BLaER1 (cell line): Measurements from ENCODE around the gene FOSL1.

ENCODE experiments used
- H3K27ac ChIP-seq: shearing (Covaris generic); formaldehyde crosslinking; 2 replicates; pipeline ENCODE4 v1.8.1; 2022
- H3K27me3 ChIP-seq: shearing (Covaris generic); formaldehyde crosslinking; 2 replicates; pipeline ENCODE4 v1.8.1; 2022
- H3K36me3 ChIP-seq: shearing (Covaris generic); formaldehyde crosslinking; 2 replicates; pipeline ENCODE4 v1.8.1; 2022
- H3K4me1 ChIP-seq: shearing (Covaris generic); formaldehyde crosslinking; 2 replicates; pipeline ENCODE4 v1.8.1; 2022
- H3K4me2 ChIP-seq: shearing (Covaris generic); formaldehyde crosslinking; 2 replicates; pipeline ENCODE4 v1.8.1; 2022
- H3K4me3 ChIP-seq: shearing (Covaris generic); formaldehyde crosslinking; 2 replicates; pipeline ENCODE4 v1.8.1; 2022
- H3K9ac ChIP-seq: shearing (Covaris generic); formaldehyde crosslinking; 2 replicates; pipeline ENCODE4 v1.8.1; 2022
- H3K9me3 ChIP-seq: shearing (Covaris generic); formaldehyde crosslinking; 2 replicates; pipeline ENCODE4 v1.8.1; 2022
- H4K20me1 ChIP-seq: shearing (Covaris generic); formaldehyde crosslinking; 2 replicates; pipeline ENCODE4 v1.8.1; 2022
- Cebpa-rat ChIP-seq: shearing (Covaris generic); IDR thresholded peaks from 2 replicates; pipeline ENCODE4 v1.8.1; 2022

The FOSL1 gene

GRCh38 chr11:65921033-65921555 lies 20.9 kb upstream of the FOSL1 start:
- Histone ChIP-seq H3K9me3 (no peaks in the 10 kb centered on the region), H4K20me1 (peaks cover 25% of the 10 kb centered on the region; the same call in 1 of the 2 replicates), H3K4me1 (peaks cover 36% of the 10 kb centered on the region), H3K9ac (peak overlapping the region; percentile 45; the same call in 1 of the 2 replicates), H3K36me3 (peaks cover 38% of the 10 kb centered on the region), H3K4me3 (peak overlapping the region; percentile 84; the same call in 1 of the 2 replicates), H3K27ac (peak overlapping the region; percentile 9; the same call in 1 of the 2 replicates), H3K27me3 (no peaks in the 10 kb centered on the region), H3K4me2 (peak overlapping the region; percentile 94)
- no peak for TF ChIP-seq Cebpa-rat

DNA sequence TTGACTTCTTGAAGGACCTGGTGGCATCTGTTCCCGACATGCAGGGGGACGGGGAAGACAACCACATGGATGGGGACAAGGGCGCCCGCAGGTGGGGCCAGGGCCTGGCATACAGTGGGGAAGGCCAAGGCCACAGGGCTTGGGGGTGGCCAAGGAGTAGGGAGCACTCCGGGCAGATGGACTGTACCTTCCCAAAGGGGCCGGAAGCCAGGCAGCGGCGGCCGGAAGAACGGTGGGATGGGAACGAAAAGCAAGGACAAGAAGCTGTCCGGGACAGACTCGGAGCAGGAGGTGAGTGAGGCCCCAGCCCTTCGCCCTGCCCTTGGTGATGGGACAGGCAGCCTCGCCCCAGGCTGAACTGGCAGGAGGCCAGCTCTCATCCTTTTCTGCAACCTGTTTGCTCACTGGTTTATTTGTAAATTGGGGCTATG lies 20.2 kb upstream of the FOSL1 start:
- Histone ChIP-seq H3K27ac (peak overlapping the region; percentile 65), H3K27me3 (no peaks in the 10 kb centered on the region), H3K36me3 (peaks cover 38% of the 10 kb centered on the region), H3K4me1 (peaks cover 43% of the 10 kb centered on the region), H4K20me1 (peaks cover 32% of the 10 kb centered on the region; the same call in 1 of the 2 replicates), H3K9ac (peak overlapping the region; percentile 86), H3K9me3 (no peaks in the 10 kb centered on the region), H3K4me3 (peak overlapping the region; percentile 84), H3K4me2 (peak overlapping the region; percentile 94)
- no peak for TF ChIP-seq Cebpa-rat

DNA sequence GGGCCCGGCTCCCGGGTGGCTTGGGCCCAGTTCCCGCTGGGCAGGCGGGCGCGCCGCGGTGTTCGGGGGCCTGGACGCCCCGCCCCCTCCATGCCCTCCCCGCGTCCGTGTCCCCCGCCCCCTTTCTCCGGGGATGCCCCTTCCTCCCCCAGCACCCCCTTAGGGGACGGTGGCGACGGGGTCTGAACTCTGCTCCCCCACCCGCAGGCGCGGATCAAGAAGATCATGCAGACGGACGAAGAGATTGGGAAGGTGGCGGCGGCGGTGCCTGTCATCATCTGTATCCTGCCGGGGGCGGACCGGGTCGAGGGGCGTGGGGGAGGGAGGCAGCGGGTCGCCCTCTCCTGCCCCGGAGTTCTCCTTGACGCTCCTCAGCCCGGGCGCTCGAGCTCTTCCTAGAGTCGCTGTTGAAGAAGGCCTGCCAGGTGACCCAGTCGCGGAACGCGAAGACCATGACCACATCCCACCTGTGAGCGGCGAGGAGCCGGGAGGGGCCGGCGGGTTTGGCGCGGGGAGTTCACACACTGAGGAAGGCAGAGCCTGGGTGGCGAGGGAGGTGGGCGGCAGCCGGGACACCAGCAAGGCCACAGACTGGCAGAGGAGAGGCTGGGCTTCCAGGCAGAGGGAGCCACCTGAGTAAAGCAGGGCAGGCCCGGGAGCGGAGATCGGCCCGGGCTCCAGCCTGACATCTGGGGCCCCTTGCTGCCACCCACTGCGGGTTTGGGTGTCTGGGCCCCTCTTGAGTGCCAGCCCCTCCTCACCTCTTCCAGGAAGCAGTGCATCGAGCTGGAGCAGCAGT lies 19.6 kb upstream of the FOSL1 start:
- peaks cover 49% of the 10 kb centered on the region for H3K4me1 ChIP-seq
- H3K9me3 ChIP-seq: no peaks in the 10 kb centered on the region
- peaks cover 36% of the 10 kb centered on the region for H3K36me3 ChIP-seq
- H3K4me2 ChIP-seq: peak overlapping the region; percentile 94
- no peaks in the 10 kb centered on the region for H3K27me3 ChIP-seq
- peak overlapping the region; percentile 86 for H3K9ac ChIP-seq
- H4K20me1 ChIP-seq: peaks cover 37% of the 10 kb centered on the region; the same call in 1 of the 2 replicates
- peak overlapping the region; percentile 65 for H3K27ac ChIP-seq
- TF ChIP-seq Cebpa-rat: no peak
- peak overlapping the region; percentile 84 for H3K4me3 ChIP-seq

DNA sequence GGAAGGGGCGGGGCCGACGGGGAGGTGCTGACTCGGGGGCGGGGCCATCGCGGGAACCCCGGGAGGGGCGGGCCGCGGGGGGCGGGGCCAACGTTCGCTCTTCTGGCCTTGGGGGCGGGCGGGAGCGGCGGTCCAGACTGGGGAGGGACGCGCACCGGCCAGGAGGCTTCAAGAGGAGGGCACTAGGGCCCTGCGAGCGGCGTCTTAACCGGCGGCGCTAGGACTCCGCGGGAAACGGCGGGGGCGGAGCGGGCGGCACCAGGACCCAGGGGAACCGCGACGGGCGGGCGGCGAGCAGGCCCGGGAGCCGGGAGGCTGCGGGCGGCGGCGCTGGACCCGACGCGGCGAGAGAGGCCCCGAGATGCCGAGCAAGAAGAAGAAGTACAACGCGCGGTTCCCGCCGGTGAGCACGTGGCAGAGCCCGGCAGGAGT lies 19.0 kb upstream of the FOSL1 start, which contains the start of gene DRAP1:
TSS of gene DRAP1 (plus strand) at position 286 of the 432 bp plus-strand sequence. CDS start at position 362, 76 bp downstream.
- H3K36me3 ChIP-seq: peaks cover 30% of the 10 kb centered on the region
- H3K4me2 ChIP-seq: peak within 1 kb of the TSS; percentile 96
- H3K9ac ChIP-seq: peak within 1 kb of the TSS; percentile 98
- H3K9me3 ChIP-seq: no peaks in the 10 kb centered on the region
- H3K27ac ChIP-seq: peak within 1 kb of the TSS; percentile 95
- H3K4me3 ChIP-seq: peak within 1 kb of the TSS; percentile 96
- no peak for TF ChIP-seq Cebpa-rat
- H3K27me3 ChIP-seq: no peaks in the 10 kb centered on the region
- H3K4me1 ChIP-seq: peaks cover 54% of the 10 kb centered on the region
- H4K20me1 ChIP-seq: peaks cover 37% of the 10 kb centered on the region; the same call in 1 of the 2 replicates

GRCh38 chr11:65918211-65919140 lies 18.3 kb upstream of the FOSL1 start, which contains the start of gene C11orf68:
C11orf68 (minus strand) TSS chr11:65919062; CDS start chr11:65919031, 31 bp downstream.
- Histone ChIP-seq H4K20me1 (peaks cover 37% of the 10 kb centered on the region; the same call in 1 of the 2 replicates), H3K4me2 (peak within 1 kb of the TSS; percentile 96), H3K27me3 (no peaks in the 10 kb centered on the region), H3K4me1 (peaks cover 54% of the 10 kb centered on the region), H3K4me3 (peak within 1 kb of the TSS; percentile 96), H3K9me3 (no peaks in the 10 kb centered on the region), H3K27ac (peak within 1 kb of the TSS; percentile 95), H3K36me3 (peaks cover 29% of the 10 kb centered on the region), H3K9ac (peak within 1 kb of the TSS; percentile 98)
- TF ChIP-seq Cebpa-rat: no peak

GRCh38 chr11:65917434-65918210 lies 17.4 kb upstream of the FOSL1 start:
- peak overlapping the region; percentile 98 for H3K9ac ChIP-seq
- peak overlapping the region; percentile 96 for H3K4me3 ChIP-seq
- H3K27me3 ChIP-seq: no peaks in the 10 kb centered on the region
- H4K20me1 ChIP-seq: peaks cover 37% of the 10 kb centered on the region; the same call in 1 of the 2 replicates
- H3K4me2 ChIP-seq: peak overlapping the region; percentile 96
- H3K36me3 ChIP-seq: peaks cover 22% of the 10 kb centered on the region
- H3K27ac ChIP-seq: peak overlapping the region; percentile 95
- H3K9me3 ChIP-seq: no peaks in the 10 kb centered on the region
- no peak for TF ChIP-seq Cebpa-rat
- peaks cover 59% of the 10 kb centered on the region for H3K4me1 ChIP-seq

DNA sequence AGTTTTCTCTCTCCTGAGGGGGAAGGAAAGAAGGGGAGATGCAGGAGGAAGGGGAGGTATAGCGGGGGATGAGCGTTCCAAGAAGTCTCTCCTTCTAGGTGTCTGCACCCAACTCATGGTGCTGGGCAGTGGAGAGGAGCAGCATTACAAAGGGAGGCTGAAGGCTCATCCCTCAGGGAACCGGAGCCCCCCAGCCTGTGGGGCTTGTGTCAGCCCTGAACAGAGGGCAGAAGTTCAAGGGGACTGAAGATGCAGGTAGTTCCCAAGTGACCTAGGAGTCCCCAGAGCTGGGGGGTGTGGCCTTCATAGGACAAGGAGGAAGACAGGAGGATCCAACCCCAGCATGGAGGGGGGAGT lies 16.9 kb upstream of the FOSL1 start:
- no peaks in the 10 kb centered on the region for H3K27me3 ChIP-seq
- H3K4me1 ChIP-seq: peaks cover 65% of the 10 kb centered on the region
- peak overlapping the region; percentile 96; the same call in 1 of the 2 replicates for H3K4me3 ChIP-seq
- no peaks in the 10 kb centered on the region for H3K9me3 ChIP-seq
- no peak overlapping the region for H3K9ac ChIP-seq
- H3K36me3 ChIP-seq: peaks cover 17% of the 10 kb centered on the region
- H3K27ac ChIP-seq: no peak overlapping the region
- H3K4me2 ChIP-seq: peak overlapping the region; percentile 96
- H4K20me1 ChIP-seq: peaks cover 37% of the 10 kb centered on the region; the same call in 1 of the 2 replicates
- no peak for TF ChIP-seq Cebpa-rat

GRCh38 chr11:65916391-65916790 lies 16.2 kb upstream of the FOSL1 start:
- no peak for TF ChIP-seq Cebpa-rat
- peak overlapping the region; percentile 96 for H3K4me2 ChIP-seq
- peaks cover 37% of the 10 kb centered on the region; the same call in 1 of the 2 replicates for H4K20me1 ChIP-seq
- 0 out of 2 replicates have a peak overlapping the region, but pooled peaks have one; percentile 16 for H3K27ac ChIP-seq
- H3K36me3 ChIP-seq: peaks cover 12% of the 10 kb centered on the region; the same call in 1 of the 2 replicates
- 0 out of 2 replicates have a peak overlapping the region, but pooled peaks have one; percentile 42 for H3K9ac ChIP-seq
- peaks cover 71% of the 10 kb centered on the region for H3K4me1 ChIP-seq
- 0 out of 2 replicates have a peak overlapping the region, but pooled peaks have one; percentile 35 for H3K4me3 ChIP-seq
- no peaks in the 10 kb centered on the region for H3K9me3 ChIP-seq
- H3K27me3 ChIP-seq: no peaks in the 10 kb centered on the region
